Stimulated activated CD8-positive, alpha-beta memory T cell treated with anti-CD3 and anti-CD28 coated beads, Interleukin-15, amount 100 ng/mL, for 4 hours (primary cell): ENCODE measurements around the gene TRAK2.

ENCODE experiments used
- DNase-seq, 2 donors: peaks; one replicate each; pipeline ENCODE4 v3.0.0-alpha.2; 2020; ENCODE audit warnings: low read depth in 2 of 2

TRAK2 gene

GRCh38 chr2:201363857-201364560 lies 87.2 kb downstream of the TRAK2 start:
- no peak for DNase-seq

- DNase-seq = no peak
These were observed 88.9 kb downstream of the TRAK2 start for GRCh38 chr2:201362396-201362795.

- no peak for DNase-seq
These were observed 90.1 kb downstream of the TRAK2 start for GRCh38 chr2:201361078-201361733.

GRCh38 chr2:201360256-201360655 lies 91.0 kb downstream of the TRAK2 start:
- DNase-seq = no peak

- no peak for DNase-seq
These were observed 92.6 kb downstream of the TRAK2 start for GRCh38 chr2:201358684-201359083.

- DNase-seq = no peak
These were observed 94.0 kb downstream of the TRAK2 start, which contains the start of gene FLACC1 for GRCh38 chr2:201357221-201357620. FLACC1 (minus strand) TSS chr2:201357345; CDS start chr2:201351404, 5,941 bp downstream.

GRCh38 chr2:201353116-201353515 lies 98.1 kb downstream of the TRAK2 start:
- DNase-seq = no peak

GRCh38 chr2:201350879-201351278 lies 100.4 kb downstream of the TRAK2 start:
- no peak for DNase-seq

- DNase-seq = no peak
These were observed 101.7 kb downstream of the TRAK2 start for GRCh38 chr2:201349601-201350000.

- DNase-seq = no peak
These were observed 102.5 kb downstream of the TRAK2 start for GRCh38 chr2:201348758-201349157.

GRCh38 chr2:201347138-201347537 lies 104.1 kb downstream of the TRAK2 start:
- no peak for DNase-seq

GRCh38 chr2:201345625-201346213 lies 105.5 kb downstream of the TRAK2 start:
- no peak for DNase-seq

GRCh38 chr2:201344663-201345366 lies 106.4 kb downstream of the TRAK2 start:
- DNase-seq = no peak

GRCh38 chr2:201343559-201343958 lies 107.7 kb downstream of the TRAK2 start:
- no peak for DNase-seq

GRCh38 chr2:201342923-201343322 lies 108.3 kb downstream of the TRAK2 start:
- no peak for DNase-seq

GRCh38 chr2:201329409-201329808 lies 121.8 kb downstream of the TRAK2 start:
- no peak for DNase-seq

GRCh38 chr2:201327678-201328077 lies 123.6 kb downstream of the TRAK2 start:
- no peak for DNase-seq
